Thyroid gland (tissue), 4 donors: Measurements from ENCODE around the gene UBE2D2. TPM values are rescaled to one million over a fixed set of nuclear protein-coding genes. Genes with fewer than 3 reads are reported as not detected.
"Not testable (repeated sequence)": the region's sequence is repeated elsewhere in the genome, so short reads cannot be mapped to it uniquely, and the experiment has no call there.

Experiments used
- DNase-seq, 2 donors: peaks; one replicate each; pipeline ENCODE4 v3.0.0-alpha.2; 2019
- H3K27ac ChIP-seq, 3 donors: fragments of 200-600 bp; sonication (generic); 1 replicate in 2 of 3; 2 replicates in 1 of 3; pipeline ENCODE4 v1.5.1; 2016 to 2019; ENCODE audit warnings: mild to moderate bottlenecking in 1 of 3, moderate library complexity in 1 of 3
- H3K27me3 ChIP-seq: fragments of 200-600 bp; sonication (generic); one replicate; pipeline ENCODE4 v1.5.1; 2019
- H3K36me3 ChIP-seq, 2 donors: fragments of 200-600 bp; sonication (generic); one replicate each; pipeline ENCODE4 v1.5.1; 2016 to 2019
- H3K4me1 ChIP-seq, 2 donors: fragments of 200-600 bp; sonication (generic); one replicate each; pipeline ENCODE4 v1.5.1; 2017 to 2019
- H3K4me3 ChIP-seq, 3 donors: fragments of 200-600 bp; sonication (generic); replicated peaks in 1 of 3; 1 replicate in 2 of 3; 2 replicates in 1 of 3; pipeline ENCODE4 v1.5.1; 2016; ENCODE audit warnings: mild to moderate bottlenecking in 1 of 3
- H3K9me3 ChIP-seq: fragments of 200-600 bp; sonication (generic); one replicate; pipeline ENCODE4 v1.5.1; 2017
- POLR2A ChIP-seq, 2 donors: fragments of 450-650 bp; IDR thresholded peaks; one replicate each; pipeline ENCODE4 v1.6.1; 2017; ENCODE audit warnings: antibody characterized with exemption in 2 of 2, mild to moderate bottlenecking in 2 of 2, moderate library complexity in 1 of 2
- WGBS, 2 donors: methylation state at CpG; one replicate each; pipeline ENCODE4 v1.1.5; 2017; 5-methylcytosine and 5-hydroxymethylcytosine counted together
- intact Hi-C: fragments of 100-400 bp; cut with DNase I; formaldehyde crosslinking; loops from one replicate; pipeline ENCODE4 v1.15.1; 2023
- total RNA-seq, 4 donors: library from RNA; depleted of rRNA; stranded (reverse); fragments of >200 nt; gene quantifications; one replicate each; pipeline ENCODE4 v1.2.3, GENCODE V29; 2016
- TF ChIP-seq, protein P1 (sequence below), 6 experiments: fragments of 200-600 bp in 3 of 6; fragments of 450-650 bp in 3 of 6; sonication (generic) in 3 of 6; IDR thresholded peaks; one replicate each; pipeline ENCODE4 v1.5.1; 2016 to 2019; ENCODE audit warnings: antibody characterized with exemption in 6 of 6, mild to moderate bottlenecking in 2 of 6, inconsistent platforms in 1 of 6, moderate library complexity in 1 of 6

UBE2D2 gene
- total RNA-seq, 4 donors from 2014 or later, result 72.4 to 125 (median 99.5) TPM

DNA sequence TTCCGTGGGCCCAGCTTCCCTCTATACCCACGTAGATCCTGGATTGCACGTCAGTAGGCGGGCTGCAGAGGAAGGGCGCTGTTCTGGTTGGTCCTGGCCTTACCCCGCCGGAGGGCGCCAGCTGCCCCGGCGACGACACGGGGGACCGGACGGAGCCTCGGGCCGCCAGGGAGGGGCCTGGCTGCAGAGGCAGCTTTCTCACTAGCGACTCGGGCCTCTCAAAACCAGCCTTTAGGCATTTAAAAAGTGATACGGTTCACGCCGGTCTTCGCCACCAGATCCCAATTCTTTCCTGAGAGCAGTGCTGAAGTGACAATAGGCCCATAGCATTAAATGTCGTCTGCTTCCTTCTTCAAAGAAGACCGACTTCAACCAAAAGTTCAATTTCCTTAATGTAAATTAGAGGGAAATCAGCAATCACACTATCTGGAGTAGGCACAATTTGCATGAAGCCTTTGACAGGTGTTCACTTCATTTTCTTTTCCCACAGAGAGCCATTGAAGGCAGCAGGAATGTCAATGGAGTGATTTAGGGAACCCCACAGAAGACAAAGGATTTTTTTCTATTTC is 17.6 kb upstream of the UBE2D2 start:
- H3K27me3 ChIP-seq, result no peaks in the 10 kb centered on the region
- no peaks in the 10 kb centered on the region for H3K9me3 ChIP-seq
- WGBS, 2 donors, result 16 to 37% methylated on average over 22 to 24 of the region's 24 CpGs
- H3K4me1 ChIP-seq, result peaks cover 0 to 6% of the 10 kb centered on the region in 2 donors
- DNase-seq, result peak; percentile 39 to 40
- H3K27ac ChIP-seq, result no peak overlapping the region
- TF ChIP-seq, protein P1, sequence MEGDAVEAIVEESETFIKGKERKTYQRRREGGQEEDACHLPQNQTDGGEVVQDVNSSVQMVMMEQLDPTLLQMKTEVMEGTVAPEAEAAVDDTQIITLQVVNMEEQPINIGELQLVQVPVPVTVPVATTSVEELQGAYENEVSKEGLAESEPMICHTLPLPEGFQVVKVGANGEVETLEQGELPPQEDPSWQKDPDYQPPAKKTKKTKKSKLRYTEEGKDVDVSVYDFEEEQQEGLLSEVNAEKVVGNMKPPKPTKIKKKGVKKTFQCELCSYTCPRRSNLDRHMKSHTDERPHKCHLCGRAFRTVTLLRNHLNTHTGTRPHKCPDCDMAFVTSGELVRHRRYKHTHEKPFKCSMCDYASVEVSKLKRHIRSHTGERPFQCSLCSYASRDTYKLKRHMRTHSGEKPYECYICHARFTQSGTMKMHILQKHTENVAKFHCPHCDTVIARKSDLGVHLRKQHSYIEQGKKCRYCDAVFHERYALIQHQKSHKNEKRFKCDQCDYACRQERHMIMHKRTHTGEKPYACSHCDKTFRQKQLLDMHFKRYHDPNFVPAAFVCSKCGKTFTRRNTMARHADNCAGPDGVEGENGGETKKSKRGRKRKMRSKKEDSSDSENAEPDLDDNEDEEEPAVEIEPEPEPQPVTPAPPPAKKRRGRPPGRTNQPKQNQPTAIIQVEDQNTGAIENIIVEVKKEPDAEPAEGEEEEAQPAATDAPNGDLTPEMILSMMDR (IDR thresholded peaks at IDR 0.05), result peak in 1 of 6 experiments; percentile 15
- no peak for TF ChIP-seq POLR2A (IDR thresholded peaks at IDR 0.05)
- H3K36me3 ChIP-seq, result no peaks in the 10 kb centered on the region
- H3K4me3 ChIP-seq, result no peak overlapping the region
- intact Hi-C loops, result no loop called here

- intact Hi-C loops, DNase-seq, H3K27ac ChIP-seq, H3K9me3 ChIP-seq, H3K36me3 ChIP-seq, H3K4me1 ChIP-seq, H3K4me3 ChIP-seq, H3K27me3 ChIP-seq: not testable (repeated sequence)
- 91 to 95% methylated on average over 6 of the region's 6 CpGs for WGBS, 2 donors
Measured at GRCh38 chr5:139546593-139546992, 14.5 kb upstream of the UBE2D2 start.

DNA sequence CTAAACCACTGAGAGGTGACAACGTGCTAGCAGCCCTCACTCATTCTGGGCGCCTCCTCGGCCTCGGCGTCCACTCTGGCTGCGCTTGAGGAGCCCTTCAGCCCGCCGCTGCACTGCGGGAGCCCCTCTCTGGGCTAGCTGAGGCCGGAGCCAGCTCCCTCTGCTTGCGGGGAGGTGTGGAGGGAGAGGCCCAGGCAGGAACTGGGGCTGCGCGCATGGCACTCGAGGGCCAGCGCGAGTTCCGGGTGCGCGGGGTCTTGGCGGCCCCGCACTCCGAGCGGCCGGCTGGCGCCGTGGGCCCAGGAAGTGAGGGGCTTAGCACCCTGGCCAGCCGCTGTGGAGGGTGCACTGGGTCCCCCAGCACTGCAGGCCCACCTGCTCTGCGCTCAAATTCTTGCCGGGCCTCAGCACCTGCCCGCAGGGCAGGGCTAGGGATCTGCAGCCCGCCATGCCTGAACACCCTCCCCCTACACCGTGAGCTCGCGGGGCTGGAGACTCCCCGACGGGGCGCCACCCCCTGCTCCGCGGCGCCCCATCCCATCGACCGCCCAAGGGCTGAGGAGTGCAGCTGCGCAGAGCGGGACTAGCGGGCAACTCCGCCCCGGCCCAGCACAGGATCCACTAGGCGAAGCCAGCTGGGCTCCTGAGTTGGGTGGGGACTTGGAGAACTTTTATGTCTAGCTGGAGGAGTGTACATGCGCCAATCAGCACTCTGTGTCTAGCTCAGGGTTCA is 11.8 kb upstream of the UBE2D2 start:
- Histone ChIP-seq H3K27me3 (no peaks in the 10 kb centered on the region), H3K27ac (no peak overlapping the region), H3K36me3 (no peaks in the 10 kb centered on the region), H3K9me3 (no peaks in the 10 kb centered on the region), H3K4me3 (no peak overlapping the region), H3K4me1 (no peaks in the 10 kb centered on the region)
- TF ChIP-seq, protein P1 (IDR thresholded peaks at IDR 0.05), result no peak
- WGBS, 2 donors, result 96 to 98% methylated on average over 19 to 44 of the region's 49 CpGs
- intact Hi-C loops, result no loop called here
- DNase-seq, result no peak

GRCh38 chr5:139550051-139550872 is 10.9 kb upstream of the UBE2D2 start:
- DNase-seq, H3K36me3 ChIP-seq, H3K4me1 ChIP-seq, H3K27me3 ChIP-seq, H3K4me3 ChIP-seq, intact Hi-C loops, H3K9me3 ChIP-seq, H3K27ac ChIP-seq: not testable (repeated sequence)
- WGBS, 2 donors, result 76 to 83% methylated on average over 12 of the region's 12 CpGs

DNA sequence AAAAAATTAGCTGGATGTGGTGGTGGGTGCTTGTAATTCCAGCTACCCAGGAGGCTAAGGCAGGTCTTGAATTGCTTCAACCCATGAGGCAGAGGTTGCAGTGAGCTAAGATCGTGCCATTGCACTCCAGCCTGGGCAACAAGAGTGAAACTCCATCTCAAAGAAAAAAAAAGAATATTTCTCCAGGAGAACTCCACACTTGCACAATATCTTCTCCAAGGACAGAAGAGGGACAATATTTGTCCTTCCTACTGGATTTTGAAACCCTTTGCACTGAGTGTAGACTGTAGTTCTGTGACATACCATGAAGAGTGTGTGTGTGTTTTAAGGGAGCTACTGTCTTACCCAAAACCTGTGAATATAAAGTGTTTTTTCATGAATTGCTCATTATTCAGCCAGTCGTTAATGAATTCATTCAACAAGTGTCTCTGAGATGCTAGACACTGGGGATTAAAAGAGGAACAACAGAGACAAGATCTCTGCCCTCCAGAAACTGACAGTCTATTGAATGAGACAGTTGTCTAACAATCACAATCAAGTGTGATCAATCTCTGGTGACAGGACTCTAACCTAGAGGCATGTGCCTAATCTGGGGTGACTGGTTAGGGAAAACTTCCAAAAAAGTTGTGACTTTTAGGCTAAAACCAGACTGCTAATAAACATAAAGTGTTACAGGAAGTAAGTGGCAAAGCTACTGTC is 9.8 kb upstream of the UBE2D2 start:
- 62 to 76% methylated on average over 2 of the region's 2 CpGs for WGBS, 2 donors

More for the DNA sequence above, 9.8 kb upstream of the UBE2D2 start:
- Histone ChIP-seq H3K27me3 (no peaks in the 10 kb centered on the region), H3K36me3 (no peaks in the 10 kb centered on the region), H3K4me1 (no peaks in the 10 kb centered on the region), H3K9me3 (no peaks in the 10 kb centered on the region), H3K27ac (no peak overlapping the region), H3K4me3 (no peak overlapping the region)
- no peak for DNase-seq
- TF ChIP-seq POLR2A (IDR thresholded peaks at IDR 0.05), result no peak
- TF ChIP-seq, protein P1 (IDR thresholded peaks at IDR 0.05), result no peak
- intact Hi-C loops, result no loop called here
